Suprapubic skin (tissue), 4 donors: ENCODE results near the gene PROP1. TPM values are rescaled to one million over a fixed set of nuclear protein-coding genes. Genes with fewer than 3 reads are reported as not detected.

Experiments used
- total RNA-seq, 4 donors: library from RNA; depleted of rRNA; stranded (reverse); fragments of >200 nt; gene quantifications; one replicate each; pipeline ENCODE4 v1.1.0, GENCODE V29; 2016

Gene PROP1
- total RNA-seq, 4 donors from 2014 or later: not detected

Other genes starting within 250 kb of the PROP1 start
- gene FAM153A, start 213.3 kb downstream of the PROP1 start, total RNA-seq: 10 to 100 TPM in 2 of 4 donors, 1 to 10 TPM in 2; 8.1 to 11.8 (median 9.5) TPM
- gene N4BP3, start 117.3 kb upstream of the PROP1 start, total RNA-seq: 10 to 100 TPM in 3 of 4 donors, 1 to 10 TPM in 1; 7.6 to 14.0 (median 11.7) TPM
- gene RMND5B, start 134.8 kb upstream of the PROP1 start, total RNA-seq: 10 to 100 TPM; 38.6 to 60.6 (median 42.9) TPM
- gene NHP2, start 157.6 kb upstream of the PROP1 start, total RNA-seq: 100 to 1,000 TPM in 3 of 4 donors, 10 to 100 TPM in 1; 75.8 to 278 (median 210) TPM
- gene GMCL2, start 191.1 kb upstream of the PROP1 start, total RNA-seq: under 1 TPM in 1 of 4 donors, not detected in 3; 0.49 TPM
- gene HNRNPAB, start 208.3 kb upstream of the PROP1 start, total RNA-seq: 100 to 1,000 TPM in 1 of 4 donors, 10 to 100 TPM in 3; 57.0 to 113 (median 83.1) TPM
- gene PHYKPL, start 236.6 kb upstream of the PROP1 start, total RNA-seq: 10 to 100 TPM; 27.1 to 50.5 (median 35.7) TPM